HG03135 (cell line): ENCODE measurements around the gene CGREF1.

ENCODE experiments used
- ATAC-seq: cut with Tn5 transposase; IDR thresholded peaks from one replicate; pipeline ENCODE4 v1.9.1; 2021; ENCODE audit warnings: mild to moderate bottlenecking, moderate library complexity; ENCODE audit not compliant: unreplicated experiment

CGREF1 gene

DNA sequence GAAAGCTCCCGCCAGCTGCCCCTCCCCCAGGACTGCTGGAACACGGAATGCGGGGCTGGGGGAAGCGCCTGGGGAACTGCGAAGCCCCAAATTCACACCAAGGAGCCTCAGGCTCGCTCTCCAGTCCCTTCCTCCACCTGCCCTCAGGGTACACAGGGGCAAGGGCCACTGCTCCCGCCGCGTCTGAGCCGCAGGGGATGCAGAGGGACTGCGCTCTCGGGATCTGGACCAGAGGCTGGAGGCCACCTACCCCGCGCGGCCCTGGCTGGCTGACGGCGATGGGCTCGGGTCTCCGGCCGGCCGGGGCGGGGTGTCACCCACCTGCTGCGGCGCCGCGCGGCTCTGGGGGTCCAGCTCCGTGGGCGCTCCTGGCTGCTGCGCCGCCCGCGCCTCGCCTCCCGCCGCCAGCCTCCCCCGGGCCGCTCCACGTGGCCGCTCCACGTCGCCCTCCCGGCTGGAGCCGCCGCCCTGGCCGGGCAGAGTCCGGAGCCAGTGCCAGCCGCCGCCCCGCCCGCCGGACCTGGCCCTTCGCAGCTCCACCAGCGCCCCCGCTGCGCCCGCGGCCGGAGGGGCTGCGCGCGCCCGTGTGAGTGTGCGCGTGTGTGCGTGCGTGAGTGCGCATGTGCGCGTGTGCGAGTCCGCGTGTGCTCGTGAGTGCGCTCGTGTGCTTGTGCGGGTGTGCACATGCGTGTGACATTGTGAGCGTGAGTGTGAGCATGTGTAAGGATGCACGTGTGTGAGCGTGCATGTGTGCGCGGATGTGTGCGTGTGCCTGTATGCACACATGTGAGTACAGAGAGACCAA lies at the start of gene CGREF1:
Gene CGREF1 (minus strand): TSS at position 604 of the 805 bp plus-strand sequence. CDS start 14,762 bp downstream, outside the sequence.
- no peak for ATAC-seq

GRCh38 chr2:27164960-27165763 lies 46.2 kb upstream of the CGREF1 start:
- ATAC-seq, result no peak

DNA sequence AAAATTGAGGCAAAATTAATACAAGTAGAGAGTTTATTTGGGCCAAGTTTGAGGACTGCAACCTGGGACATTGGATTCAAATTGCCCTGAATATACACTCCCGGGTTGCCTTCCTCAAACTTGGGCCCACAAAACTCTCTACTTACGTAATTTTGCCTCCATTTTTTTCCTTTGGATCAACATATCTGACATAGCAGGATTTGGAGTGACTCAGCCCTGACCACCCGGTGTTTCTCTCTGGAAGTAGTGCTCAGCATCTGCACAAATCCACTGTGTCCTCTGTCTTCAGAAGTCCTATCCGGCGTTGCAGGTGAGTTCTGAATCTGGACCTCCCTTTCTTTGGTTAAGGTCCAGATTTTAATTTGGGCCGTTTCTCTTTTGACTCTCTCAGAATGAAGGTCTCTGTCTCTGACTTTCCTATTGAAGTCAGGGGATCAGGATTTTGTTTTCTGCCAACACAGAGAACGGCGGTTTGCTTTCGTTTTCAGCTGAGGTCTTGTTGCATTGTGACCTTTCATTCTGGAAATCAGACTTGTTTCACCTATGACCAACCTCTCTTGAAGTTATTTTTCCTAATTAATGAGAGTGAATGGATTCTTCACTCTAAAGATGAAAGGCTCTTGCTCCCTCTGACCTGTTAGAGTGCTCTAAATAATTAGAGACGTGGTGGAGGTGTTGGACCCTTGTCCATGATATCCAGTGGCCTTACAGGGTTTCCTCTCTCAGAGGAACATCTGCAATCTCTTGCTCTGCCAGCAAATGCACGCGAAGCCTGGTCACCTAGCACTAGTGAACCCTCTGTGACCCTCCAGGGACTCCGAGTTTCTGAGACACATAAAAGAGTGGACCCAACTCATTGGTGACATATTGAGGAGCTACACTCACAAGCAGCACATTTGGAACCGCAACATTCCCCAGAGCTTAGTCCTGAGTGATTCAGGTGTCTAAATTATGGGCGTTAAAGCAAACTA lies 43.5 kb upstream of the CGREF1 start:
- ATAC-seq, result no peak

DNA sequence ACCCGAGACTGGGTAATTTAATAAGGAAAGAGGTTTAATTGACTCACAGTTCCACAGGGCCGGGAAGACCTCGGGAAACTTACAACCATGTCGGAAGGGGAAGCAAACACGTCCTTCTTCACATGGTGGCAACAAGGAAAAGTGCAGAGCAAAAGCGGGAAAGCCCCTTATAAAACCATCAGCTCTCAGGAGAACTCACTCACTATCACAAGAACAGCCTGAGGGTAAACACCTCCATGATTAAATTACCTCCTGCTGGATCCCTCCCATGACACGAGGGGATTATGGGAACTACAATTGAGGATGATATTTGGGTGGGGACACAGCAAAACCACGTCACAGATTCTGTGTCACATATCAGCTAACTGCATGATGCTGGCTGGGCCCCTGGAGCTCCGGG lies 41.3 kb upstream of the CGREF1 start:
- no peak for ATAC-seq

DNA sequence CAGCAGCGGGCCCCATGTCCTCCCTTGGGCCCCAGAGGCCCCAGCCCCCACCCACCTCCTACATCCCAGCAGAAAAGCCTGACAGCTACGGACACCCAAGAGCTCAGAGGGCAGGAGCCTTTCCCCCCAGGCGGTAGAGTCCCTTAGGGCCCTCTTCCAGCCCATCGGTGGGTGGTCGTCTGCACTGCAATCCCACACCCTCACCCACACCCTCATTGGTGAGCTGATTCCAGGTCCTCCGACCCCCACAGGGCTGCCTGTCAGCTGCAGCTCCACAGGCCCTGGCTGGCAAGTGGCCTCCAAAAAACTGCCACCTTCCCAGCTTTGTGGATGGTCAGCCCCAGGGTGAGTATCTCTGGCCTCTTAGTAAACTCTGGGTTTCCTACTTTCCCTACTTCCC lies 40.3 kb upstream of the CGREF1 start:
- ATAC-seq, result no peak

- no peak for ATAC-seq
Measured at GRCh38 chr2:27158468-27158867, 39.5 kb upstream of the CGREF1 start.

- ATAC-seq, result no peak
Measured at GRCh38 chr2:27155069-27155520, 36.2 kb upstream of the CGREF1 start.

DNA sequence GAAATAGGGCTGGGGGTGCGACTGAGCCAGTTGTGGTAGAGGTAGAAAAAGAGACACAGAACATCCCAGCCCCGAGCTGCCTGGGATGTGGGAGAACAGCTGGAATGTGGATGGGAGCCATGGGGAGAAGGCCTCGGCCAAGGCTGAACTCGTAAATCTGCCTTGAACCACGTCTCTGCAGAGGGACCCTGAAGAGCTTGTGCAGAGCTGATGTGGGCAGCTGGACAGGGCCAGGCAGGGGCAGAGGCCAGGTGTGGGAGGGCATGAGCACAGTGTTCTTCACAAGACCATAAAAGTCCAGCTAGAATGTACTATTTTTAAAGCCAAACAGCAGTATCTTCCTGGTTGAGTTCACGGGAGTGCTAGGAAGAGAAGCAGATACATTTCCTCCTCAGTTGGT lies 35.6 kb upstream of the CGREF1 start:
- ATAC-seq, result no peak

DNA sequence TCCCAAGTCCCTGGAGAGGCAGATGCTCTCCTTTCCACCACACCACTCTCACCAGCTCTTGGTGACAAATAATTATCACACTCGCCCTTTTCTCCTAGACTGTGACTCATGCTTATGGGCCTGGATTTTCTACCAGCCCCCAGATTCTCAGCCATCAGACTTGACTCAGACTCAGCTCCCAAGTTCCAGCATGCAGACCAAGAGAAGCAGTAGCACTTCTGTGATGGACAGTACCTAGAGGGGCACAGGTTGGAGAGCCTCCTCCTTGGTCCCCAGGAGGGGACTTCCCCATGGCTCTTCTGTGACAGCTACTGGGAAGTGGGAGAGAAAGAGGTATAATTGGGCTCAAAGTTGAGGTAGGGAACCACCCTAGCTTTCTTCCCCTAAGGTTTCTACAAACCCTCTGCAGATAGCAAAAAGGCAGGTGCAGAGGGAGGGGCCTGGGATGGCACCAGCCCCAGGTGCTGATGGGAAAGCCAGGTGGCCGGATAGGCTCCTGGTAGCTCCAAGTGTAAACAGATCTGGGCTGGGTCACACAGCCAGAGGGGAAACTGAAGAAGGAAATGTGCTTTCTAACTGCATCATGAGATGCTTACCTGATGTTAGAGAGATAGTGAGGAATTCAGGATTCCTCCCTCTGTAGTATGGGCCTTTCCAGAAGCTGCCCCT lies 34.0 kb upstream of the CGREF1 start:
- no peak for ATAC-seq

- no peak for ATAC-seq
Measured at GRCh38 chr2:27152102-27152795, 33.3 kb upstream of the CGREF1 start.

GRCh38 chr2:27150639-27151230 lies 31.8 kb upstream of the CGREF1 start:
- no peak for ATAC-seq

- no peak for ATAC-seq
Measured at GRCh38 chr2:27149570-27150405, 30.9 kb upstream of the CGREF1 start.

- no peak for ATAC-seq
Measured at GRCh38 chr2:27148801-27149439, 30.0 kb upstream of the CGREF1 start, which contains the start of gene TCF23. TCF23 (plus strand) TSS chr2:27149004; CDS start chr2:27149134, 130 bp downstream.

- ATAC-seq, result no peak
Measured at GRCh38 chr2:27147935-27148334, 29.0 kb upstream of the CGREF1 start.

DNA sequence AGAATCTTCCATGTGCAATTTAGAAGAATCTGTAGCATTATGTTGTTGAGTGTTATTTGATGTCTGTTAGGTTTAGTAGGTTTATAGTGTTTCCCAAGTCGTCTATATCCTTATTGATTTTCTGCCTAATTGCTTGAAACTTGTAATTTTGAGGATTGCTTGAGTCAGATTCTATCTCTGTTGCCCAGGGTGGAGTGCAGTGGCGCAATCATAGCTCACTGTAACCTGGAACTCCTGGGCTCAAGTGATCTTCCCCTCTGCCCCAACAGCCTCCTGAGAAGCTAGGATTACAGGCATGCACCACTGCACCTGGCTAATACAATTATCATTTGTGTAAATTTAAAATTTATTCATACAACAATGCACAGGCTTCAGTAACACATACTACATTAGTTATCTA lies 26.8 kb upstream of the CGREF1 start:
- ATAC-seq, result no peak

DNA sequence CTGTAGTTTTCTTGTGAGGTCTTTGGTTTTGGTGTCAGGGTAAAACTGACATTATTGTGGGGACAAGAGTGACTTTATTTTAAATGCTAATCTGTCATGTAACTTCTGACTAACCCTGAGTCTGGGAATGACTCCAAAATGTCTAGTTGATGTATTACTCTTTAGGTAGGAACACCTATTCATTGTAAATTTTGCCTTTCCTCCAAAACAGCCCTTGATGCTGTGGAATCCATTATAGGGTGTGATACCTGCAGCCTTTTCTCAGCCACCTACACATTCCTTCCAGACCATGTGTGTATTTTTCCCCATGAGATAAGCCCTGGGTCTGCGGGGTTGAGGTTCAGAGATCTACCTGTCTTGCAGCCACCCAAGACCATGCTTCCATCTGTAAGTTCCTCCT lies 24.4 kb upstream of the CGREF1 start:
- ATAC-seq, result no peak

- no peak for ATAC-seq
Measured at GRCh38 chr2:27139310-27139709, 20.4 kb upstream of the CGREF1 start, which contains the start of gene PRR30. PRR30 (minus strand) TSS chr2:27139410; CDS start chr2:27138329, 1,081 bp downstream.

GRCh38 chr2:27138111-27138510 lies 19.2 kb upstream of the CGREF1 start:
- no peak for ATAC-seq
